Hair follicle dermal papilla cell (primary cell): Measurements from ENCODE around the gene FKTN. TPM values are rescaled to one million over a fixed set of nuclear protein-coding genes. Genes with fewer than 3 reads are reported as not detected.

ENCODE experiments used
- total RNA-seq: library from RNA; depleted of rRNA; stranded (reverse); fragments of >200 nt; gene quantifications from 2 replicates; pipeline ENCODE4 v1.2.3, GENCODE V29; 2012

The FKTN gene
- 18.7 and 37.6 TPM in 2 replicates for total RNA-seq

GRCh38 chr9:105557804-105558610, at the start of gene FKTN:
Gene FKTN (plus strand): TSS chr9:105558131. CDS start chr9:105575033, 16,902 bp downstream.

GRCh38 chr9:105662184-105663104, 104.5 kb downstream of the FKTN start, which contains the start of gene TAL2:
Gene TAL2 (plus strand): TSS chr9:105662457. CDS start chr9:105662497, 40 bp downstream.

Other genes with a start within 250 kb of the FKTN start
- gene FSD1L, start 110.1 kb upstream of the FKTN start, total RNA-seq, result 7.5 and 8.0 TPM in 2 replicates
- not detected in 2 replicates for gene TAL2, start 104.3 kb downstream of the FKTN start, total RNA-seq
- gene TMEM38B, start 136.4 kb downstream of the FKTN start, total RNA-seq, result 11.5 and 13.5 TPM in 2 replicates